Erythroblast (primary cell): ENCODE data around the gene DKC1.

Experiments used
- GATA1 ChIP-seq: IDR thresholded peaks from 2 replicates; pipeline ENCODE4 v1.6.1; 2011; ENCODE audit warnings: low read depth, mild to moderate bottlenecking, control low read depth, low read length, moderate library complexity
- POLR2A ChIP-seq: IDR thresholded peaks from 2 replicates; pipeline ENCODE4 v1.6.1; 2011; ENCODE audit warnings: mild to moderate bottlenecking, low read length

- TF ChIP-seq POLR2A (no peak), GATA1 (no peak)
Measured at GRCh38 chrX:154714925-154715324, 47.7 kb upstream of the DKC1 start.
